Osteocyte (in vitro differentiated cells): ENCODE results near the gene DTL. TPM values are rescaled to one million over a fixed set of nuclear protein-coding genes. Genes with fewer than 3 reads are reported as not detected.

ENCODE experiments used
- DNase-seq: peaks from one replicate; pipeline ENCODE4 v3.0.0; 2021; ENCODE audit warnings: mixed read lengths; ENCODE audit not compliant: unreplicated experiment; ENCODE audit errors: extremely low spot score
- H3K27ac Mint-ChIP-seq: one replicate; pipeline ENCODE4 v1.8.0; 2021; ENCODE audit warnings: mild to moderate bottlenecking, mixed read lengths; ENCODE audit not compliant: unreplicated experiment
- H3K27me3 Mint-ChIP-seq: one replicate; pipeline ENCODE4 v1.8.0; 2021; ENCODE audit warnings: mixed read lengths; ENCODE audit not compliant: unreplicated experiment
- H3K36me3 Mint-ChIP-seq: one replicate; pipeline ENCODE4 v1.8.0; 2021; ENCODE audit warnings: mixed read lengths; ENCODE audit not compliant: unreplicated experiment
- H3K4me1 Mint-ChIP-seq: one replicate; pipeline ENCODE4 v1.8.0; 2021; ENCODE audit warnings: mixed read lengths; ENCODE audit not compliant: unreplicated experiment
- H3K4me3 Mint-ChIP-seq: one replicate; pipeline ENCODE4 v1.8.0; 2021; ENCODE audit warnings: mild to moderate bottlenecking, moderate library complexity, mixed read lengths; ENCODE audit not compliant: unreplicated experiment
- H3K9me3 Mint-ChIP-seq: one replicate; pipeline ENCODE4 v1.8.0; 2021; ENCODE audit warnings: mixed read lengths; ENCODE audit not compliant: unreplicated experiment
- total RNA-seq: library from RNA; stranded (reverse); gene quantifications from 2 replicates; pipeline ENCODE4 v1.2.1, GENCODE V29; 2021
- TF ChIP-seq, protein P1 (sequence below): fragments of 200-600 bp; sonication (generic); IDR thresholded peaks from 2 replicates; pipeline ENCODE4 v1.5.0; 2021; ENCODE audit warnings: antibody characterized with exemption, mild to moderate bottlenecking, moderate library complexity

The DTL gene
- total RNA-seq, 1 donor from 2014 or later: 6.7 TPM

DNA sequence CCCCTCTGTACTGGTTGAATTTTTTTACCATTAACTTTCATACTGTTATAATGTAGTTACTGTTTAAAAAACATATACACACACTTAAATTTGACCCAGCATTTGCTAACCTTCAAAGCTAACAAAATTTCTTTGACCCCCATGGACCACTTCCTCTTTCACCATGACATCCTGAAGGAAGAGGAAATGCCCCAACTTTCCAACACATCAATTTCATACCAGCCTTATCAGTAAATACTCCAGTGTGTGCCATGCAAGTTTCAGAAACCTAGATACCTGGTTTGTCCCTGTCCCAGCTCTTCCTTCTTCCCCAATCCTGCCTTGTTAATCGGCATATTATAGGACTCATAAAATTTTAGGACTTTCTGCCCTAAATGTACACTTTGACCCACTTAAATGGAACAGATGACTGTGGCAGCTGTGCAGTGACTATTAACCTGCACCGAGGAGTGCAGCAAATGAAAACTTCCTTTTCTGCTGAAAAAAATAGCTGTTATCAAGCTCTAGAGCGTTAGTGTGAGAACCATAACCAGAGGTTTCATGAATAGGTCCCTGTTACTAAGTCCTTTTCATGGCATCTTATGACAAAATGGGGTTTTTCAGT is 54.1 kb downstream of the DTL start:
- no peak for DNase-seq
- H3K36me3 Mint-ChIP-seq: peaks cover 5% of the 10 kb centered on the region
- peaks cover 21% of the 10 kb centered on the region for H3K4me1 Mint-ChIP-seq
- no peak overlapping the region for H3K4me3 Mint-ChIP-seq
- H3K27ac Mint-ChIP-seq: no peak overlapping the region
- peaks cover 15% of the 10 kb centered on the region for H3K9me3 Mint-ChIP-seq
- TF ChIP-seq, protein P1, sequence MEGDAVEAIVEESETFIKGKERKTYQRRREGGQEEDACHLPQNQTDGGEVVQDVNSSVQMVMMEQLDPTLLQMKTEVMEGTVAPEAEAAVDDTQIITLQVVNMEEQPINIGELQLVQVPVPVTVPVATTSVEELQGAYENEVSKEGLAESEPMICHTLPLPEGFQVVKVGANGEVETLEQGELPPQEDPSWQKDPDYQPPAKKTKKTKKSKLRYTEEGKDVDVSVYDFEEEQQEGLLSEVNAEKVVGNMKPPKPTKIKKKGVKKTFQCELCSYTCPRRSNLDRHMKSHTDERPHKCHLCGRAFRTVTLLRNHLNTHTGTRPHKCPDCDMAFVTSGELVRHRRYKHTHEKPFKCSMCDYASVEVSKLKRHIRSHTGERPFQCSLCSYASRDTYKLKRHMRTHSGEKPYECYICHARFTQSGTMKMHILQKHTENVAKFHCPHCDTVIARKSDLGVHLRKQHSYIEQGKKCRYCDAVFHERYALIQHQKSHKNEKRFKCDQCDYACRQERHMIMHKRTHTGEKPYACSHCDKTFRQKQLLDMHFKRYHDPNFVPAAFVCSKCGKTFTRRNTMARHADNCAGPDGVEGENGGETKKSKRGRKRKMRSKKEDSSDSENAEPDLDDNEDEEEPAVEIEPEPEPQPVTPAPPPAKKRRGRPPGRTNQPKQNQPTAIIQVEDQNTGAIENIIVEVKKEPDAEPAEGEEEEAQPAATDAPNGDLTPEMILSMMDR: no peak
- no peaks in the 10 kb centered on the region for H3K27me3 Mint-ChIP-seq

- Mint-ChIP-seq H3K4me1 (peaks cover 21% of the 10 kb centered on the region), H3K36me3 (peaks cover 11% of the 10 kb centered on the region), H3K27ac (no peak overlapping the region), H3K27me3 (no peaks in the 10 kb centered on the region), H3K9me3 (peaks cover 25% of the 10 kb centered on the region), H3K4me3 (no peak overlapping the region)
- no peak for DNase-seq
- TF ChIP-seq, protein P1: no peak
Observed at GRCh38 chr1:212091438-212092121, 56.0 kb downstream of the DTL start.

GRCh38 chr1:212097360-212097759 is 61.8 kb downstream of the DTL start:
- no peak overlapping the region for H3K4me3 Mint-ChIP-seq
- H3K27ac Mint-ChIP-seq: no peak overlapping the region
- TF ChIP-seq, protein P1: no peak
- no peaks in the 10 kb centered on the region for H3K27me3 Mint-ChIP-seq
- DNase-seq: no peak
- peaks cover 29% of the 10 kb centered on the region for H3K9me3 Mint-ChIP-seq
- peaks cover 5% of the 10 kb centered on the region for H3K4me1 Mint-ChIP-seq
- H3K36me3 Mint-ChIP-seq: peaks cover 19% of the 10 kb centered on the region

DNA sequence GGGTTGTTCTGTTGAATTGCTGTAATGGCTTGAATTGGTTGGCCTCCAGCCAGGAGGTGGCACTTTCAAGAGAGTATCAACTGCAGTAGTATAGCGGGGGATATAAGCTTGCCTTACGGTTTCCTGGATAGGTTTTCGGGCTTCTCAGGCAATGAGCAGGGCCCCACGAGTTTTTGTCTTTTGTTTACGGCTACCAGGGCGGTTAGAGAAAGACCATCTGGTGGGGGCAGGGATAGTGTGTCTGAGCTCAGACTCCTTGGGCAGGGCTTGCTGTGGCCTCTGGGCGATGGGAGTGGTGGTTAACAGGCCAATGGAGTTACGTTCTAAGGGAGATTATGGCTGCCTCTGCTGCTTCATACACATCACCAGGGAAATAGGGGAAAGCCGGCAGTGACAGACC is 62.8 kb downstream of the DTL start:
- TF ChIP-seq, protein P1: no peak
- peaks cover 15% of the 10 kb centered on the region for H3K36me3 Mint-ChIP-seq
- no peaks in the 10 kb centered on the region for H3K27me3 Mint-ChIP-seq
- peaks cover 5% of the 10 kb centered on the region for H3K4me1 Mint-ChIP-seq
- no peak overlapping the region for H3K27ac Mint-ChIP-seq
- no peak for DNase-seq
- no peak overlapping the region for H3K4me3 Mint-ChIP-seq
- peaks cover 29% of the 10 kb centered on the region for H3K9me3 Mint-ChIP-seq

DNA sequence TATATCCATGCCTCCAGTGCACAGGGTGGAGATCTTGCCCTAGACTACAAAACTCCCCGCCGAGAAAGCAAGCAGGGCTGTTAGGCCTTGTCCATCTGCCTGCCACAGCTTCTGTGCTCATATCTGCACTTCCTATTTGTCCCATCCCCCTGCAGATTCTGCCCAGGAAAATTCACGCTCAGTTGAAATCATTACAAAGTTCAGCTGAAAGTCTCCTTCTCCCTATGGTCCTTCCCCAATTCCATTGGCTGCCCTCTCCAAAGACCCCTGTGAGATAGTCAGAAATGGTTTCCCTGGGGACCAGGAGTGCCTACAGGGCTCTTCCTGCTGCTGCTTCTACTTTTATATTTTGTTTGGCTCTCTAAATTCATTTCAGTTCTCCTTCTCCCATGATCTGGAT is 63.2 kb downstream of the DTL start:
- Mint-ChIP-seq H3K27ac (no peak overlapping the region), H3K4me3 (no peak overlapping the region), H3K36me3 (peaks cover 15% of the 10 kb centered on the region), H3K9me3 (peaks cover 27% of the 10 kb centered on the region), H3K4me1 (peaks cover 5% of the 10 kb centered on the region), H3K27me3 (no peaks in the 10 kb centered on the region)
- no peak for DNase-seq
- TF ChIP-seq, protein P1: no peak
